Liver (tissue), 9 donors: ENCODE results near the gene EPHB4. TPM values are rescaled to one million over a fixed set of nuclear protein-coding genes. Genes with fewer than 3 reads are reported as not detected.

ENCODE experiments used
- DNase-seq: peaks from one replicate; pipeline ENCODE4 v3.0.0-alpha.2; 2017; ENCODE audit warnings: low spot score
- H3K27ac ChIP-seq, 2 donors: one replicate each; pipeline ENCODE4 v1.7.0; 2013; ENCODE audit warnings: inconsistent platforms in 2 of 2, low read length in 2 of 2, control low read depth in 1 of 2, low read depth in 1 of 2, mild to moderate bottlenecking in 1 of 2
- H3K27me3 ChIP-seq, 4 donors: one replicate each; pipeline versions ENCODE4 v1.6.1 to v1.7.0; 2013; ENCODE audit warnings: low read length in 3 of 4, inconsistent platforms in 1 of 4, mild to moderate bottlenecking in 1 of 4, moderate library complexity in 1 of 4; ENCODE audit not compliant: control insufficient read depth in 4 of 4, insufficient read depth in 4 of 4
- H3K36me3 ChIP-seq, 4 donors: one replicate each; pipeline versions ENCODE4 v1.6.1 to v1.7.0; 2013; ENCODE audit warnings: low read length in 3 of 4, mild to moderate bottlenecking in 3 of 4, low read depth in 1 of 4, moderate library complexity in 1 of 4; ENCODE audit not compliant: control insufficient read depth in 4 of 4, insufficient read depth in 3 of 4
- H3K4me1 ChIP-seq, 4 donors: one replicate each; pipeline versions ENCODE4 v1.6.1 to v1.7.0; 2013; ENCODE audit warnings: low read length in 3 of 4, mild to moderate bottlenecking in 3 of 4, moderate library complexity in 1 of 4; ENCODE audit not compliant: control insufficient read depth in 4 of 4, insufficient read depth in 4 of 4
- H3K4me3 ChIP-seq, 3 donors: one replicate each; pipeline versions ENCODE4 v1.6.1 to v1.7.0; 2013; ENCODE audit warnings: low read length in 3 of 3, control low read depth in 1 of 3, low read depth in 1 of 3, mild to moderate bottlenecking in 1 of 3
- H3K9ac ChIP-seq, 2 donors: one replicate each; pipeline ENCODE4 v1.7.0; 2013; ENCODE audit warnings: low read length in 2 of 2, mild to moderate bottlenecking in 2 of 2, moderate library complexity in 2 of 2, control low read depth in 1 of 2, low read depth in 1 of 2
- H3K9me3 ChIP-seq, 4 donors: one replicate each; pipeline versions ENCODE4 v1.6.1 to v1.7.0; 2013; ENCODE audit warnings: low read length in 3 of 4; ENCODE audit not compliant: control insufficient read depth in 4 of 4
- CTCF ChIP-seq: fragments of 150-350 bp; IDR thresholded peaks from 2 replicates; pipeline ENCODE4 v1.5.1; 2017; ENCODE audit warnings: improper control_type of control experiment, low read depth, low read length; ENCODE audit not compliant: missing input control
- FOXA1 ChIP-seq: IDR thresholded peaks from 2 replicates; pipeline ENCODE4 v1.6.1; 2016; ENCODE audit warnings: antibody characterized with exemption
- FOXA2 ChIP-seq: IDR thresholded peaks from 2 replicates; pipeline ENCODE4 v1.6.1; 2016; ENCODE audit warnings: antibody characterized with exemption
- GABPA ChIP-seq, 2 donors: IDR thresholded peaks in 1 of 2; conservative IDR thresholded peaks in 1 of 2; 2 replicates each; pipeline ENCODE4 v1.6.1; 2016; ENCODE audit warnings: antibody characterized with exemption in 2 of 2, mild to moderate bottlenecking in 1 of 2, moderate library complexity in 1 of 2
- HNF4A ChIP-seq, 2 donors: conservative IDR thresholded peaks; 2 replicates each; pipeline ENCODE4 v1.6.1; 2016; ENCODE audit warnings: antibody characterized with exemption in 2 of 2, mild to moderate bottlenecking in 2 of 2
- HNF4G ChIP-seq: IDR thresholded peaks from 2 replicates; pipeline ENCODE4 v1.6.1; 2016; ENCODE audit warnings: antibody characterized with exemption
- JUND ChIP-seq, 2 donors: IDR thresholded peaks; 2 replicates each; pipeline ENCODE4 v1.6.1; 2016; ENCODE audit warnings: antibody characterized with exemption in 2 of 2
- NR2F2 ChIP-seq: IDR thresholded peaks from 2 replicates; pipeline ENCODE4 v1.6.1; 2016; ENCODE audit warnings: antibody characterized with exemption
- RAD21 ChIP-seq, 2 donors: IDR thresholded peaks; 2 replicates each; pipeline ENCODE4 v1.6.1; 2016; ENCODE audit warnings: antibody characterized with exemption in 2 of 2, mild to moderate bottlenecking in 2 of 2
- RXRA ChIP-seq, 2 donors: IDR thresholded peaks; 2 replicates each; pipeline ENCODE4 v1.6.1; 2017 to 2018; ENCODE audit warnings: antibody characterized with exemption in 2 of 2, mild to moderate bottlenecking in 1 of 2
- SP1 ChIP-seq: IDR thresholded peaks from 2 replicates; pipeline ENCODE4 v1.6.1; 2018; ENCODE audit warnings: antibody characterized with exemption, mild to moderate bottlenecking
- YY1 ChIP-seq: IDR thresholded peaks from 2 replicates; pipeline ENCODE4 v1.6.1; 2016; ENCODE audit warnings: antibody characterized with exemption, mild to moderate bottlenecking
- WGBS: extraction: QIAGEN DNeasy Blood & Tissue Kit; methylation state at CpG from one replicate; pipeline ENCODE4 v1.1.7; 2013; 5-methylcytosine and 5-hydroxymethylcytosine counted together
- polyA plus RNA-seq, 2 donors: library from polyadenylated mRNA; stranded (reverse) in 1 of 2; unstranded in 1 of 2; fragments of 200-250 nt in 1 of 2; fragments of >200 nt in 1 of 2; fragmentation: Nextera tagmentation in 1 of 2; extraction: Ambion mirVana in 1 of 2; gene quantifications; one replicate each; pipeline versions ENCODE4 v1.2.1 to v1.2.3, GENCODE V29; 2013 to 2015
- total RNA-seq, 2 donors: library from RNA; depleted of rRNA; stranded (reverse); fragments of >200 nt; gene quantifications; one replicate each; pipeline ENCODE4 v1.2.3, GENCODE V29; 2014
- TF ChIP-seq, protein P1 (sequence below): IDR thresholded peaks from 2 replicates; pipeline ENCODE4 v1.6.1; 2016; ENCODE audit warnings: antibody characterized with exemption
- TF ChIP-seq, protein P2 (sequence below): IDR thresholded peaks from 2 replicates; pipeline ENCODE4 v1.6.1; 2016; ENCODE audit warnings: antibody characterized with exemption, mild to moderate bottlenecking
- TF ChIP-seq, protein P3 (sequence below): IDR thresholded peaks from 2 replicates; pipeline ENCODE4 v1.6.1; 2016; ENCODE audit warnings: antibody characterized with exemption
- donor health status: healthy.
- donor health status: healthy.
- donor health status: healthy.
- donor health status: healthy.
- donor health status: healthy.

Gene EPHB4
- total and polyA plus RNA-seq, 4 donors = 14.4 to 53.0 (median 50.0) TPM

DNA sequence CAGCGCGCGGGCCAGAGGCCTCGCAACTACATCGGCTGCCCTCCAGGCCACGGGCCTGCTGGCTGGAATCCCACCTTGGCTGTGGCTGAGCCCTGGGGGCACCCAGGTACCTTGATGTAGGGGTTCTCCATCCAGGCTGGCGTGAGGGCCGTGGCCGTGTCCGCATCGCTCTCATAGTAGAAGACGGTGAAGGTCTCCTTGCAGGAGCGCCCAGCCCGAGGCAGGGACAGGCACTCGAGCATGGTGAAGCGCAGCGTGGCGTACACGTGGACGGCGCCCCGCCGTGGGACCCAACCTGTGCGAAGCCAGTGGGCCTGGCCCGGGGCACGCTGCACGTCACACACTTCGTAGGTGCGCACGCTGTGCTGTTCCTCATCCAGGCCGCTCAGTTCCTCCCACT, 3.8 kb downstream of the EPHB4 start:
- peaks cover 2 to 38% (median 18%) of the 10 kb centered on the region in 4 donors for H3K36me3 ChIP-seq
- no peaks in the 10 kb centered on the region for H3K27me3 ChIP-seq
- H3K9me3 ChIP-seq = no peaks in the 10 kb centered on the region
- DNase-seq = no peak
- H3K4me3 ChIP-seq = no peak overlapping the region
- 92% methylated on average over 31 of the region's 31 CpGs for WGBS
- TF ChIP-seq SP1 (no peak), HNF4G (no peak), RXRA (IDR thresholded peaks at IDR 0.05) (no peak), JUND (IDR thresholded peaks at IDR 0.05) (no peak), FOXA1 (no peak), FOXA2 (no peak), GABPA (IDR thresholded peaks at IDR 0.05 in 1 of 2, conservative IDR thresholded peaks at IDR 0.05 in 1 of 2) (no peak), NR2F2 (no peak), HNF4A (conservative IDR thresholded peaks at IDR 0.05) (no peak), CTCF (no peak), RAD21 (IDR thresholded peaks at IDR 0.05) (no peak)
- TF ChIP-seq, protein P1, sequence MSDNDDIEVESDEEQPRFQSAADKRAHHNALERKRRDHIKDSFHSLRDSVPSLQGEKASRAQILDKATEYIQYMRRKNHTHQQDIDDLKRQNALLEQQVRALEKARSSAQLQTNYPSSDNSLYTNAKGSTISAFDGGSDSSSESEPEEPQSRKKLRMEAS = no peak
- TF ChIP-seq, protein P2, sequence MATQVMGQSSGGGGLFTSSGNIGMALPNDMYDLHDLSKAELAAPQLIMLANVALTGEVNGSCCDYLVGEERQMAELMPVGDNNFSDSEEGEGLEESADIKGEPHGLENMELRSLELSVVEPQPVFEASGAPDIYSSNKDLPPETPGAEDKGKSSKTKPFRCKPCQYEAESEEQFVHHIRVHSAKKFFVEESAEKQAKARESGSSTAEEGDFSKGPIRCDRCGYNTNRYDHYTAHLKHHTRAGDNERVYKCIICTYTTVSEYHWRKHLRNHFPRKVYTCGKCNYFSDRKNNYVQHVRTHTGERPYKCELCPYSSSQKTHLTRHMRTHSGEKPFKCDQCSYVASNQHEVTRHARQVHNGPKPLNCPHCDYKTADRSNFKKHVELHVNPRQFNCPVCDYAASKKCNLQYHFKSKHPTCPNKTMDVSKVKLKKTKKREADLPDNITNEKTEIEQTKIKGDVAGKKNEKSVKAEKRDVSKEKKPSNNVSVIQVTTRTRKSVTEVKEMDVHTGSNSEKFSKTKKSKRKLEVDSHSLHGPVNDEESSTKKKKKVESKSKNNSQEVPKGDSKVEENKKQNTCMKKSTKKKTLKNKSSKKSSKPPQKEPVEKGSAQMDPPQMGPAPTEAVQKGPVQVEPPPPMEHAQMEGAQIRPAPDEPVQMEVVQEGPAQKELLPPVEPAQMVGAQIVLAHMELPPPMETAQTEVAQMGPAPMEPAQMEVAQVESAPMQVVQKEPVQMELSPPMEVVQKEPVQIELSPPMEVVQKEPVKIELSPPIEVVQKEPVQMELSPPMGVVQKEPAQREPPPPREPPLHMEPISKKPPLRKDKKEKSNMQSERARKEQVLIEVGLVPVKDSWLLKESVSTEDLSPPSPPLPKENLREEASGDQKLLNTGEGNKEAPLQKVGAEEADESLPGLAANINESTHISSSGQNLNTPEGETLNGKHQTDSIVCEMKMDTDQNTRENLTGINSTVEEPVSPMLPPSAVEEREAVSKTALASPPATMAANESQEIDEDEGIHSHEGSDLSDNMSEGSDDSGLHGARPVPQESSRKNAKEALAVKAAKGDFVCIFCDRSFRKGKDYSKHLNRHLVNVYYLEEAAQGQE = no peak
- TF ChIP-seq, protein P3, sequence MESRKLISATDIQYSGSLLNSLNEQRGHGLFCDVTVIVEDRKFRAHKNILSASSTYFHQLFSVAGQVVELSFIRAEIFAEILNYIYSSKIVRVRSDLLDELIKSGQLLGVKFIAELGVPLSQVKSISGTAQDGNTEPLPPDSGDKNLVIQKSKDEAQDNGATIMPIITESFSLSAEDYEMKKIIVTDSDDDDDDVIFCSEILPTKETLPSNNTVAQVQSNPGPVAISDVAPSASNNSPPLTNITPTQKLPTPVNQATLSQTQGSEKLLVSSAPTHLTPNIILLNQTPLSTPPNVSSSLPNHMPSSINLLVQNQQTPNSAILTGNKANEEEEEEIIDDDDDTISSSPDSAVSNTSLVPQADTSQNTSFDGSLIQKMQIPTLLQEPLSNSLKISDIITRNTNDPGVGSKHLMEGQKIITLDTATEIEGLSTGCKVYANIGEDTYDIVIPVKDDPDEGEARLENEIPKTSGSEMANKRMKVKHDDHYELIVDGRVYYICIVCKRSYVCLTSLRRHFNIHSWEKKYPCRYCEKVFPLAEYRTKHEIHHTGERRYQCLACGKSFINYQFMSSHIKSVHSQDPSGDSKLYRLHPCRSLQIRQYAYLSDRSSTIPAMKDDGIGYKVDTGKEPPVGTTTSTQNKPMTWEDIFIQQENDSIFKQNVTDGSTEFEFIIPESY = no peak
- H3K9ac ChIP-seq = no peak overlapping the region
- peaks cover 16 to 53% (median 37%) of the 10 kb centered on the region in 4 donors for H3K4me1 ChIP-seq
- H3K27ac ChIP-seq = no peak overlapping the region

- Histone ChIP-seq H3K27me3 (no peaks in the 10 kb centered on the region), H3K4me3 (no peak overlapping the region), H3K36me3 (peaks cover 2 to 42% (median 22%) of the 10 kb centered on the region in 4 donors), H3K27ac (no peak overlapping the region), H3K4me1 (peaks cover 15 to 50% (median 36%) of the 10 kb centered on the region in 4 donors), H3K9ac (no peak overlapping the region), H3K9me3 (no peaks in the 10 kb centered on the region)
- TF ChIP-seq YY1 = no peak
- TF ChIP-seq RAD21 (IDR thresholded peaks at IDR 0.05) = peak in 1 of 2 donors; percentile 1
- 70% methylated on average over 7 of the region's 7 CpGs for WGBS
- DNase-seq = no peak
Measured at GRCh38 chr7:100823140-100823525, 4.2 kb downstream of the EPHB4 start.
